ENCODE results near the gene AIRE.

DNA sequence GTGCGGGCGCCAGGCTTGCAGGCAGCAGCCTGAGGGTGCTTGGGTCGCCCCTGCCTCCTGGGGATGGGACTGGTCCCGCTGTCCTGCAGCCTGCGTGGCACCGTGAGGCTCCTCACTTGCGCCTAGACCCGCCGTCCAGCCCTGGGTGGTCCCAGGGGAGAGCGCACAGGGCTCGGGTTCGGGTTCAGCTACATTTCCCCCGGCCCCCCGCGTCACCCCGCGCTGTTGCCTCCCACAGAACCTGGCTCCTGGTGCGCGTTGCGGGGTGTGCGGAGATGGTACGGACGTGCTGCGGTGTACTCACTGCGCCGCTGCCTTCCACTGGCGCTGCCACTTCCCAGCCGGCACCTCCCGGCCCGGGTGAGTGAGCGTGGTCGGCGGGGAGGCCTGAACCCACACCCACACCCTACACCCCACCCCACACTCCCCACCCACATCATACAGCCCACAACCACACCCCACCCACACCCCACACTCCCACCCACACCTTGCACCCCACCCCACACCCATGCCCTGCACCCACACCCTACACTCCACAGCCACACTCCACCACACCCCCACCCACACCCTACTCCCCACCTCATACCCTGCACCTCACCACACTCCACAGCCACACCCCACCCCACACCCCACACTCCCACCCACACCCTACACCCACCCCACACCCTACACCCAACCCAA, 8.0 kb downstream of the AIRE start:
- TF ChIP-seq RAD21 (IDR thresholded peaks at IDR 0.05) (no peak), ATF3 (IDR thresholded peaks at IDR 0.05) (no peak), TAF1 (conservative IDR thresholded peaks at IDR 0.05) (no peak), CTCF (IDR thresholded peaks at IDR 0.05; ENCODE audit: low read depth, low read length, missing input control) (no peak), FOXA1 (IDR thresholded peaks at IDR 0.05) (no peak), SP1 (IDR thresholded peaks at IDR 0.05) (no peak), GABPA (IDR thresholded peaks at IDR 0.05 in 1 of 2, conservative IDR thresholded peaks at IDR 0.05 in 1 of 2) (no peak)
